ENCODE results near the gene LCP2. TPM values are rescaled to one million over a fixed set of nuclear protein-coding genes. Genes with fewer than 3 reads are reported as not detected.

LCP2 gene
- total and polyA plus RNA-seq, 10 of the 15 experiments (the other 5 are each of a cell fraction or from before 2014, with no cell fraction given), result 8.0 to 50.5 (median 20.6) TPM

DNA sequence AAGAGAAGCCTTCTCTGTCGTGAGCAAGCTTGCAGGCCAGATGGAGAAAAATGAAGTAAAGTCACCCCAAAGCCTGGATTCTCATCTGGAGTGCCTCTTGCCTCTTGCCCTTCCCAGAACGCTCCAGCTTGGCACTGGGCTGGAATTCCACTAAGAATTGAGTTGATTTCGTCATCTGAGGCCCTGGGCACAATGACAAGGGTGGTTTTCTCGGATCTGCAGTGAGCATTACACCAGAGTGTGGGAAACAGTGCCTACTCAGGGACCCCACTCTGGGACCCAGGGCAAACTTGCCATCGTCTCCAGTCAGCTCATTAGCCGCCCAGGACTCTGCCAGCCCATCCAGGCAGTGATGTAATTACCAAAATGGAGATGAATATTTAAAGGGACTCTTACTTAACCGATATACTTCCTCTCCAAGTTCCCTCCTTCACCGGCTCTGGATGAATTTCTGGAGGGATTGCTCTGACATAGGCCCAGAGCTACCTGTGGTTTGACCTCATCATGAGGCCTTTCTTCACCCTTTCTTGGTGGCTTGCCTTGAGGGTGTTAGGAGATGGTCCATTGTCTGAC is 44.7 kb upstream of the LCP2 start:
- WGBS (ENCODE audit: insufficient coverage, insufficient replicate concordance, low lambda C conversion rate, missing lambda C conversion rate), result 36% methylated on average over 8 of the region's 8 CpGs
- intact Hi-C loops (cut with micrococcal nuclease; ENCODE audit: unreplicated experiment), result no loop called here
- RAD21 ChIA-PET (ENCODE audit: unreplicated experiment), result interaction anchor here (0.6 to 5.8 kb wide), 5 partner anchors 40 to 116 kb away, joined by 3 to 88 read pairs (median 4); no protein-coding TSS in a partner anchor
- H2AFZ ChIP-seq (ENCODE audit: control insufficient read depth, low read depth, low read length), result no peak overlapping the region
- no peak overlapping the region for H3K4me2 ChIP-seq (ENCODE audit: control insufficient read depth, insufficient read depth)
- CTCF ChIA-PET, result interaction anchor here (0.6 to 7.4 kb wide), 7 partner anchors 47 to 755 kb away, joined by 3 to 126 read pairs (median 4); partner anchors contain the start of gene KCNMB1
- no peak overlapping the region for H3K27ac ChIP-seq (ENCODE audit: control insufficient read depth, insufficient read depth)
- peaks cover 3% of the 10 kb centered on the region; the same call in 1 of the 3 replicates for H3K9me3 ChIP-seq (replicated peaks; ENCODE audit: control insufficient read depth, insufficient read depth, low read length)
- ATAC-seq, result no peak
- FAIRE-seq, result no peak
- no peaks in the 10 kb centered on the region for H3K79me2 ChIP-seq (ENCODE audit: control insufficient read depth, insufficient read depth, low read length)
- POLR2A ChIA-PET, result interaction anchor here (1.2 kb wide), 1 partner anchor 66 kb away, joined by 4 read pairs; no protein-coding TSS in a partner anchor
- no peaks in the 10 kb centered on the region for H4K20me1 ChIP-seq (ENCODE audit: control insufficient read depth, insufficient read depth)
- no peak for TF ChIP-seq NFYB (IDR thresholded peaks at IDR 0.05; ENCODE audit: insufficient read depth, low read depth, low read length)
- no peak for TF ChIP-seq SMC3 (IDR thresholded peaks at IDR 0.05; ENCODE audit: borderline replicate concordance, low read length)
- TF ChIP-seq NR2C2 (IDR thresholded peaks at IDR 0.05; ENCODE audit: borderline replicate concordance, control insufficient read depth, insufficient read length, low read depth), result no peak
- no peak for TF ChIP-seq NR2F1 (conservative IDR thresholded peaks at IDR 0.05)
- TF ChIP-seq NFYA (IDR thresholded peaks at IDR 0.05; ENCODE audit: borderline replicate concordance, low read depth, low read length), result no peak
- no peak for TF ChIP-seq REST (IDR thresholded peaks at IDR 0.05; ENCODE audit: low read depth, low read length)
- no peak for TF ChIP-seq FOS (IDR thresholded peaks at IDR 0.05; ENCODE audit: borderline replicate concordance, extremely low read depth, insufficient read length)
- TF ChIP-seq, protein P1, sequence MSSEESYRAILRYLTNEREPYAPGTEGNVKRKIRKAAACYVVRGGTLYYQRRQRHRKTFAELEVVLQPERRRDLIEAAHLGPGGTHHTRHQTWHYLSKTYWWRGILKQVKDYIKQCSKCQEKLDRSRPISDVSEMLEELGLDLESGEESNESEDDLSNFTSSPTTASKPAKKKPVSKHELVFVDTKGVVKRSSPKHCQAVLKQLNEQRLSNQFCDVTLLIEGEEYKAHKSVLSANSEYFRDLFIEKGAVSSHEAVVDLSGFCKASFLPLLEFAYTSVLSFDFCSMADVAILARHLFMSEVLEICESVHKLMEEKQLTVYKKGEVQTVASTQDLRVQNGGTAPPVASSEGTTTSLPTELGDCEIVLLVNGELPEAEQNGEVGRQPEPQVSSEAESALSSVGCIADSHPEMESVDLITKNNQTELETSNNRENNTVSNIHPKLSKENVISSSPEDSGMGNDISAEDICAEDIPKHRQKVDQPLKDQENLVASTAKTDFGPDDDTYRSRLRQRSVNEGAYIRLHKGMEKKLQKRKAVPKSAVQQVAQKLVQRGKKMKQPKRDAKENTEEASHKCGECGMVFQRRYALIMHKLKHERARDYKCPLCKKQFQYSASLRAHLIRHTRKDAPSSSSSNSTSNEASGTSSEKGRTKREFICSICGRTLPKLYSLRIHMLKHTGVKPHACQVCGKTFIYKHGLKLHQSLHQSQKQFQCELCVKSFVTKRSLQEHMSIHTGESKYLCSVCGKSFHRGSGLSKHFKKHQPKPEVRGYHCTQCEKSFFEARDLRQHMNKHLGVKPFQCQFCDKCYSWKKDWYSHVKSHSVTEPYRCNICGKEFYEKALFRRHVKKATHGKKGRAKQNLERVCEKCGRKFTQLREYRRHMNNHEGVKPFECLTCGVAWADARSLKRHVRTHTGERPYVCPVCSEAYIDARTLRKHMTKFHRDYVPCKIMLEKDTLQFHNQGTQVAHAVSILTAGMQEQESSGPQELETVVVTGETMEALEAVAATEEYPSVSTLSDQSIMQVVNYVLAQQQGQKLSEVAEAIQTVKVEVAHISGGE (CRISPR knock-in tag; IDR thresholded peaks at IDR 0.05), result no peak
- TF ChIP-seq, protein P2, sequence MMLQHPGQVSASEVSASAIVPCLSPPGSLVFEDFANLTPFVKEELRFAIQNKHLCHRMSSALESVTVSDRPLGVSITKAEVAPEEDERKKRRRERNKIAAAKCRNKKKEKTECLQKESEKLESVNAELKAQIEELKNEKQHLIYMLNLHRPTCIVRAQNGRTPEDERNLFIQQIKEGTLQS (IDR thresholded peaks at IDR 0.05; ENCODE audit: borderline replicate concordance, extremely low read depth, low read depth, low read length), result no peak
- no peak for TF ChIP-seq ZZZ3 (IDR thresholded peaks at IDR 0.05; ENCODE audit: control insufficient read depth, insufficient read length, low read depth)
- TF ChIP-seq PAX5 (IDR thresholded peaks at IDR 0.05; ENCODE audit: borderline replicate concordance, low read depth, low read length), result no peak
- no peak for TF ChIP-seq RCOR1 (conservative IDR thresholded peaks at IDR 0.05; ENCODE audit: low read depth, low read length)
- TF ChIP-seq ESRRA (IDR thresholded peaks at IDR 0.05; ENCODE audit: low read length), result no peak
- no peak for TF ChIP-seq ZNF217 (IDR thresholded peaks at IDR 0.05)
- TF ChIP-seq NRF1 (conservative IDR thresholded peaks at IDR 0.05; ENCODE audit: low read depth, low read length), result no peak
- TF ChIP-seq SUPT20H (IDR thresholded peaks at IDR 0.05; ENCODE audit: borderline replicate concordance, control insufficient read depth, low read depth, low read length), result no peak
- no TSS peak for BruUV-seq (replicated peaks)
- no peak overlapping the region for H3K9ac ChIP-seq (ENCODE audit: control insufficient read depth, insufficient read depth, low read length)
- SMC1A ChIA-PET (ENCODE audit: uncharacterized antibody, unreplicated experiment), result interaction anchor here (1.0 to 7.2 kb wide), 5 partner anchors 8 to 66 kb away, joined by 3 to 109 read pairs (median 4); no protein-coding TSS in a partner anchor
- in situ Hi-C loops (cut with MboI), result no loop called here
- DNase-seq (ENCODE audit: low read depth, low spot score), result no peak
- peaks cover 0 to 3% of the 10 kb centered on the region in 2 experiments; a peak in 1 of 4 replicates for H3K27me3 ChIP-seq (replicated peaks in 1 of 2; ENCODE audit: control insufficient read depth in 2 of 2, insufficient read depth in 2 of 2, low read length in 1 of 2)
- H3K36me3 ChIP-seq (ENCODE audit: control insufficient read depth in 2 of 2, insufficient read depth in 2 of 2, low read length in 1 of 2), result no peaks in the 10 kb centered on the region
- H3K4me1 ChIP-seq (ENCODE audit: control insufficient read depth, insufficient read depth, low read length), result peaks cover 14% of the 10 kb centered on the region
- no peak overlapping the region for H3K4me3 ChIP-seq
